A673 (cell line): Measurements from ENCODE around the gene CCN6. TPM values are rescaled to one million over a fixed set of nuclear protein-coding genes. Genes with fewer than 3 reads are reported as not detected.

Source experiments
- BruUV-seq: library from RNA; stranded (reverse); fragments of 400-500 nt; replicated peaks from 2 replicates; lab custom pipeline; 2021; lab: Mats Ljungman, UMichigan
- CTCF ChIA-PET: fragments of 300-600 bp; sonication (Branson Sonifier 250); formaldehyde crosslinking; loops from one replicate; lab custom pipeline; 2022; ENCODE audit warnings: antibody characterized with exemption; lab: Charles Lee
- POLR2A ChIA-PET: fragments of 300-600 bp; sonication (Branson Sonifier 250); formaldehyde crosslinking; loops from one replicate; lab custom pipeline; 2022; ENCODE audit warnings: antibody characterized with exemption; ENCODE audit not compliant: low non-redundant PET; lab: Charles Lee
- DNase-seq: peaks from one replicate; pipeline ENCODE4 v3.0.0-alpha.2; 2015; ENCODE audit warnings: low spot score
- H3K27ac ChIP-seq: fragments of 200-600 bp; sonication (generic); 2 replicates; pipeline ENCODE4 v1.5.1; 2016; ENCODE audit warnings: mixed run types, low read depth, mild to moderate bottlenecking, mixed read lengths, antibody characterized with exemption, low read length; ENCODE audit not compliant: poor library complexity, severe bottlenecking
- H3K27me3 ChIP-seq: fragments of 200-600 bp; sonication (generic); replicated peaks from 2 replicates; pipeline ENCODE4 v1.6.1; 2017; ENCODE audit warnings: mixed run types, low read depth, mild to moderate bottlenecking, mixed read lengths, antibody characterized with exemption, low read length; ENCODE audit not compliant: insufficient read depth, poor library complexity
- H3K36me3 ChIP-seq: fragments of 200-600 bp; sonication (generic); 2 replicates; pipeline ENCODE4 v1.6.1; 2016; ENCODE audit warnings: mixed run types, mild to moderate bottlenecking, mixed read lengths, antibody characterized with exemption, low read length; ENCODE audit not compliant: insufficient read depth, poor library complexity, severe bottlenecking
- H3K4me1 ChIP-seq: fragments of 200-600 bp; sonication (generic); 2 replicates; pipeline ENCODE4 v1.6.1; 2017; ENCODE audit warnings: mixed run types, mild to moderate bottlenecking, mixed read lengths, antibody characterized with exemption, low read length; ENCODE audit not compliant: insufficient read depth, poor library complexity, severe bottlenecking
- H3K4me3 ChIP-seq: fragments of 200-600 bp; sonication (generic); 2 replicates; pipeline ENCODE4 v1.5.1; 2016; ENCODE audit warnings: low read depth, mixed run types, mild to moderate bottlenecking, mixed read lengths, low read length; ENCODE audit not compliant: poor library complexity, severe bottlenecking
- H3K9me3 ChIP-seq: fragments of 200-600 bp; sonication (generic); 2 replicates; pipeline ENCODE4 v1.6.1; 2016; ENCODE audit warnings: mixed run types, low read depth, mild to moderate bottlenecking, mixed read lengths, antibody characterized with exemption, low read length; ENCODE audit not compliant: poor library complexity, severe bottlenecking
- EZH2 ChIP-seq: fragments of 200-600 bp; sonication (generic); IDR thresholded peaks from 2 replicates; pipeline ENCODE4 v1.6.1; 2017; ENCODE audit warnings: borderline replicate concordance, low read depth, mild to moderate bottlenecking, mixed read lengths, antibody characterized with exemption, low read length; ENCODE audit not compliant: poor library complexity, severe bottlenecking
- intact Hi-C: fragments of 100-400 bp; cut with micrococcal nuclease; formaldehyde crosslinking; loops from one replicate; pipeline ENCODE4 v1.10.0; 2022; ENCODE audit not compliant: unreplicated experiment
- total RNA-seq: library from RNA; stranded (reverse); gene quantifications from 2 replicates; pipeline ENCODE4 v1.2.3, GENCODE V29; 2021
- TF ChIP-seq, protein P1 (sequence below): fragments of 300-800, 200-600 bp; sonication (generic); conservative IDR thresholded peaks from 2 replicates; pipeline ENCODE4 v1.5.1; 2017; ENCODE audit warnings: low read depth, mild to moderate bottlenecking, antibody characterized with exemption, low read length, moderate library complexity, mixed read lengths

Gene CCN6
- total RNA-seq, 1 experiment from 2014 or later: not detected

DNA sequence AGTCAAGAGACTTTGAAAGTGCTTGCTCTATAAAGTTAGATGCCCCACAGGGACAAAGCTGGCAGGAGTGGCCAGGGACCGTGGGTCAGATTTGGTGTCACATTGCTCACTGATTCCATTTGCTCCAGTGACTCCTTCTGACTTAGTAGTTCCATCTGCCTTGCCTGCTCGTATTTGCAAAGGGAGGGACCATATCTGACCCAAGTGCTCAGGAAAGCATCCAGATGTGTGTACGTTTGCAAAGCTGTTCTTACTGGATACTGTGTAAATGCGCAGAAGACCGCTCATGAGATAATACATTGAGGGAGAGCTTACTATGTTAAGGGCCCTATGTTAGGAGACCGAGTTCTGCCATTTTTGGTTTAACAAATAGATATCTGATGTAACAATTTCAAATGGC, 21.2 kb upstream of the CCN6 start:
- intact Hi-C loops: no loop called here
- CTCF ChIA-PET: no interaction called here
- no peak overlapping the region for H3K27ac ChIP-seq
- TF ChIP-seq, protein P1, sequence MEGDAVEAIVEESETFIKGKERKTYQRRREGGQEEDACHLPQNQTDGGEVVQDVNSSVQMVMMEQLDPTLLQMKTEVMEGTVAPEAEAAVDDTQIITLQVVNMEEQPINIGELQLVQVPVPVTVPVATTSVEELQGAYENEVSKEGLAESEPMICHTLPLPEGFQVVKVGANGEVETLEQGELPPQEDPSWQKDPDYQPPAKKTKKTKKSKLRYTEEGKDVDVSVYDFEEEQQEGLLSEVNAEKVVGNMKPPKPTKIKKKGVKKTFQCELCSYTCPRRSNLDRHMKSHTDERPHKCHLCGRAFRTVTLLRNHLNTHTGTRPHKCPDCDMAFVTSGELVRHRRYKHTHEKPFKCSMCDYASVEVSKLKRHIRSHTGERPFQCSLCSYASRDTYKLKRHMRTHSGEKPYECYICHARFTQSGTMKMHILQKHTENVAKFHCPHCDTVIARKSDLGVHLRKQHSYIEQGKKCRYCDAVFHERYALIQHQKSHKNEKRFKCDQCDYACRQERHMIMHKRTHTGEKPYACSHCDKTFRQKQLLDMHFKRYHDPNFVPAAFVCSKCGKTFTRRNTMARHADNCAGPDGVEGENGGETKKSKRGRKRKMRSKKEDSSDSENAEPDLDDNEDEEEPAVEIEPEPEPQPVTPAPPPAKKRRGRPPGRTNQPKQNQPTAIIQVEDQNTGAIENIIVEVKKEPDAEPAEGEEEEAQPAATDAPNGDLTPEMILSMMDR: no peak
- no peak for TF ChIP-seq EZH2
- H3K4me3 ChIP-seq: no peak overlapping the region
- no peaks in the 10 kb centered on the region for H3K9me3 ChIP-seq
- H3K4me1 ChIP-seq: peaks cover 12% of the 10 kb centered on the region
- H3K36me3 ChIP-seq: no peaks in the 10 kb centered on the region
- POLR2A ChIA-PET: no interaction called here
- no TSS peak for BruUV-seq
- DNase-seq: no peak
- H3K27me3 ChIP-seq: peaks cover 24% of the 10 kb centered on the region

DNA sequence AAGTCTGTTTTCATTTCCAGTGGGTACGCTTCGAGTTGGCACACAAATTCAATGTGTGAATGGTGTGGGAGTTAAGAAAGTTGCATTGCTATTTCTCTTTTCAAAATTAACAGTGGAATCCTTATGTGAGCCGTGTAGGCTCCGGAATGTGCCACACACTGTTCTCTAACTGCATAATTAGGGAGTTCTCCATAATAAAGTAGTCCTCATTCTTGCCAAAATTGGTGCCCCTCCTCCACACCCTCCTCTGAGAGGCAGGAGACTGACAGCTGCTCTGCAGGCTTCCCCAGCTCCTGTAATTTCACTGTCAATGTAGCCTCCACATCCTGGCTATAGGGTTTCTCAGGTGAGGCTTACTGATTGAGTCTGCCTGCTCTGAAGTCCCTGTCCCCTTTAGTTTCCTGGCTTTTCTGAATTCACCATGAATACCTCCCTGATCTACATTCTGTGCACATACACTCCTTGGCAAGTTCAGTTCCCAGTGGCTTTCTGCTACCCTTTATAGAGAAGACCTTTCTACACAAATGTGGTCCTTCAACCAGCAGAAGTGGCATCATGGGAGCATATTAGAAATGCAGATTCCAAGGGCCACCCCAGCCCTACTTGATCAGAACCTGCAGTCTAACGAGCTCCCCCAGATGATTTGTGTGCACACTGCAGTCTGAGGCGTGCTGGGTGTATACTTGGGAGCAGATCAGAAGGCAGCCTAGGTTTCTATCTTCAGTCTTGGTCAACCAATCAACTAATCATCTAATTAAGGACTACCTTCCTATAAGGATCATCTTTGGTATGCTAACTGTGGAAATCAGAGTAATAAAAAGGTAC, 19.9 kb upstream of the CCN6 start:
- DNase-seq: peak; percentile 65
- Histone ChIP-seq H3K4me1 (peaks cover 8% of the 10 kb centered on the region), H3K27ac (no peak overlapping the region), H3K4me3 (no peak overlapping the region), H3K9me3 (no peaks in the 10 kb centered on the region), H3K36me3 (no peaks in the 10 kb centered on the region), H3K27me3 (peaks cover 24% of the 10 kb centered on the region)
- ChIA-PET POLR2A (no interaction called here), CTCF (no interaction called here)
- no TSS peak for BruUV-seq
- intact Hi-C loops: no loop called here
- TF ChIP-seq, protein P1: no peak
- TF ChIP-seq EZH2: no peak

DNA sequence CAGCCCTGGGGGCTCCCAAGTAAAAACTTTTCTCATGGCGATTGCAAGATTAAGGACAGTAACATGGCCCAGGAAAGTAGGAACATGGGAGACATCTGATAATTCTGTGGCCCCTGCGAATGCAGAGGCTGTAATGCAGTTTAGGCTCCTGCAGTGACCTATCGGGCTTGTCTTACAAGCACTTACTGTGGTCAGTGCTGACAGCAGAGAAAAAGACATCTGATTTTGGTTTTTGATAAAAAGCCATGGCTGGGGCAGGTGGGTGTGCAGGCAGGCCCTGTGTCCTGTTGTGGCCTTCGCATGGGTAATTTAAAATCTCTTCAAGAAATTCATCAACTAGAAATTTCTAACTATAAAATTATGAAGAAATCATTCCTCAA, 19.3 kb upstream of the CCN6 start:
- Histone ChIP-seq H3K4me1 (peaks cover 8% of the 10 kb centered on the region), H3K27me3 (peaks cover 24% of the 10 kb centered on the region), H3K9me3 (no peaks in the 10 kb centered on the region), H3K27ac (no peak overlapping the region), H3K4me3 (no peak overlapping the region), H3K36me3 (no peaks in the 10 kb centered on the region)
- BruUV-seq: no TSS peak
- TF ChIP-seq, protein P1: no peak
- TF ChIP-seq EZH2: no peak
- ChIA-PET CTCF (no interaction called here), POLR2A (no interaction called here)
- DNase-seq: no peak
- intact Hi-C loops: no loop called here
